ENCODE data around the gene DDX31.
A peak's percentile ranks its signal among the peaks of the same experiment; 100 is the strongest.

Gene DDX31

DNA sequence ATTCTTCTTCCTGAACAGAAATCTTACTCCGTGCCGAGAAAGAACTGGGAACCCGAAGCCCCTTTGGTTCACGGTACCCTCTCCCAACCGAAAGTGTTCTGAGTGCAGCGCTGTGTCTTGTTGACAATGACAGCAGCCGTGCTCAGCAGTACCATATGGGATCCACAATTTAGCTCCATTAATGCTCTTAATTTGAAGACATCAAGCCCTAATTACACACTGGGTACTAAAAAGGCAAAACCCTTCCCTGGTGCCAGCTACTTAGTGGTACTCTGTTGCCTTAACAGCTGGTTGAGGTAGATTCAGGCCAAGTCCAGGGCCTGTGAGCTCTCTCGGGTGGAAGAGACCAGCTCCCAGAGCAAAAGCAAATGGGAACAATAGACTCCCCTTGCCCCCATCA, 24.5 kb downstream of the DDX31 start:
- POLR2A ChIA-PET: interaction anchor here (0.6 kb wide), 1 partner anchor 25 kb away, joined by 3 read pairs; the partner anchor contains the start of gene DDX31
- TF ChIP-seq, protein P1, sequence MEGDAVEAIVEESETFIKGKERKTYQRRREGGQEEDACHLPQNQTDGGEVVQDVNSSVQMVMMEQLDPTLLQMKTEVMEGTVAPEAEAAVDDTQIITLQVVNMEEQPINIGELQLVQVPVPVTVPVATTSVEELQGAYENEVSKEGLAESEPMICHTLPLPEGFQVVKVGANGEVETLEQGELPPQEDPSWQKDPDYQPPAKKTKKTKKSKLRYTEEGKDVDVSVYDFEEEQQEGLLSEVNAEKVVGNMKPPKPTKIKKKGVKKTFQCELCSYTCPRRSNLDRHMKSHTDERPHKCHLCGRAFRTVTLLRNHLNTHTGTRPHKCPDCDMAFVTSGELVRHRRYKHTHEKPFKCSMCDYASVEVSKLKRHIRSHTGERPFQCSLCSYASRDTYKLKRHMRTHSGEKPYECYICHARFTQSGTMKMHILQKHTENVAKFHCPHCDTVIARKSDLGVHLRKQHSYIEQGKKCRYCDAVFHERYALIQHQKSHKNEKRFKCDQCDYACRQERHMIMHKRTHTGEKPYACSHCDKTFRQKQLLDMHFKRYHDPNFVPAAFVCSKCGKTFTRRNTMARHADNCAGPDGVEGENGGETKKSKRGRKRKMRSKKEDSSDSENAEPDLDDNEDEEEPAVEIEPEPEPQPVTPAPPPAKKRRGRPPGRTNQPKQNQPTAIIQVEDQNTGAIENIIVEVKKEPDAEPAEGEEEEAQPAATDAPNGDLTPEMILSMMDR (IDR thresholded peaks at IDR 0.05; ENCODE audit: control extremely low read depth, extremely low read depth, low read depth, missing control alignments): no peak
- CTCF ChIA-PET: interaction anchor here (0.8 kb wide), 1 partner anchor 8 kb away, joined by 3 read pairs; no protein-coding TSS in a partner anchor
- no peak for DNase-seq (ENCODE audit: extremely low spot score)

GRCh38 chr9:132644251-132644650, 25.5 kb downstream of the DDX31 start:
- peak; percentile 22 for DNase-seq (ENCODE audit: extremely low spot score)
- POLR2A ChIA-PET: no interaction called here
- CTCF ChIA-PET: interaction anchor here (0.8 kb wide), 1 partner anchor 9 kb away, joined by 3 read pairs; no protein-coding TSS in a partner anchor
- TF ChIP-seq, protein P1 (IDR thresholded peaks at IDR 0.05; ENCODE audit: control extremely low read depth, extremely low read depth, low read depth, missing control alignments): peak; percentile 15

GRCh38 chr9:132641216-132641615, 28.6 kb downstream of the DDX31 start:
- TF ChIP-seq, protein P1 (IDR thresholded peaks at IDR 0.05; ENCODE audit: control extremely low read depth, extremely low read depth, low read depth, missing control alignments): no peak
- DNase-seq (ENCODE audit: extremely low spot score): no peak
- ChIA-PET POLR2A (no interaction called here), CTCF (interaction anchor here (1.0 to 1.4 kb wide), 3 partner anchors 17 to 50 kb away, joined by 3 to 4 read pairs (median 3); no protein-coding TSS in a partner anchor)

- DNase-seq (ENCODE audit: extremely low spot score): no peak
- ChIA-PET CTCF (interaction anchor here (0.9 kb wide), 1 partner anchor 17 kb away, joined by 3 read pairs; no protein-coding TSS in a partner anchor), POLR2A (no interaction called here)
Measured at GRCh38 chr9:132639322-132639721, 30.5 kb downstream of the DDX31 start.

GRCh38 chr9:132638240-132638639, 31.5 kb downstream of the DDX31 start:
- CTCF ChIA-PET: no interaction called here
- no peak for DNase-seq (ENCODE audit: extremely low spot score)
- TF ChIP-seq, protein P1 (IDR thresholded peaks at IDR 0.05; ENCODE audit: control extremely low read depth, extremely low read depth, low read depth, missing control alignments): no peak
- POLR2A ChIA-PET: no interaction called here

More at GRCh38 chr9:132639322-132639721, 30.5 kb downstream of the DDX31 start:
- TF ChIP-seq, protein P1 (IDR thresholded peaks at IDR 0.05; ENCODE audit: control extremely low read depth, extremely low read depth, low read depth, missing control alignments): no peak

GRCh38 chr9:132637801-132638200, 32.0 kb downstream of the DDX31 start:
- CTCF ChIA-PET: interaction anchor here (0.8 kb wide), 1 partner anchor 15 kb away, joined by 3 read pairs; no protein-coding TSS in a partner anchor
- DNase-seq (ENCODE audit: extremely low spot score): no peak
- POLR2A ChIA-PET: no interaction called here
- TF ChIP-seq, protein P1 (IDR thresholded peaks at IDR 0.05; ENCODE audit: control extremely low read depth, extremely low read depth, low read depth, missing control alignments): no peak

All from GM10248 (cell line).